ENCODE measurements around the gene TMIGD2. TPM values are rescaled to one million over a fixed set of nuclear protein-coding genes. Genes with fewer than 3 reads are reported as not detected.
"Not testable (repeated sequence)": the region's sequence is repeated elsewhere in the genome, so short reads cannot be mapped to it uniquely, and the experiment has no call there.

The TMIGD2 gene
- total RNA-seq, 6 experiments from 2014 or later, result not detected

- TF ChIP-seq CTCF (IDR thresholded peaks at IDR 0.05), result no peak
- H3K9me3 Mint-ChIP-seq, result peaks cover 4% of the 10 kb centered on the region; the same call in 1 of the 2 replicates
- peaks cover 18% of the 10 kb centered on the region for H3K4me1 Mint-ChIP-seq (ENCODE audit: low read depth)
- H3K27me3 Mint-ChIP-seq (ENCODE audit: insufficient read depth), result peaks cover 4% of the 10 kb centered on the region
- H3K36me3 Mint-ChIP-seq (ENCODE audit: low read depth), result no peaks in the 10 kb centered on the region
- H3K27ac Mint-ChIP-seq, result peak within 1 kb of the TSS; percentile 67
- peak within 1 kb of the TSS; percentile 85 for H3K4me3 Mint-ChIP-seq
- no peak for DNase-seq
Observed at GRCh38 chr19:4338441-4339355, 36.5 kb upstream of the TMIGD2 start, which contains the start of gene STAP2. STAP2 (minus strand) TSS chr19:4338827; CDS start chr19:4338753, 74 bp downstream.

- Mint-ChIP-seq H3K4me3 (peak overlapping the region; percentile 85), H3K36me3 (ENCODE audit: low read depth) (no peaks in the 10 kb centered on the region), H3K27me3 (ENCODE audit: insufficient read depth) (peaks cover 4% of the 10 kb centered on the region), H3K9me3 (peaks cover 4% of the 10 kb centered on the region; the same call in 1 of the 2 replicates), H3K4me1 (ENCODE audit: low read depth) (peaks cover 18% of the 10 kb centered on the region), H3K27ac (peak overlapping the region; percentile 67)
- no peak for DNase-seq
- TF ChIP-seq CTCF (IDR thresholded peaks at IDR 0.05), result no peak
Observed at GRCh38 chr19:4337906-4338440, 35.8 kb upstream of the TMIGD2 start.

- H3K4me3 Mint-ChIP-seq, result no peak overlapping the region
- H3K36me3 Mint-ChIP-seq (ENCODE audit: low read depth), result no peaks in the 10 kb centered on the region
- no peak for DNase-seq
- no peak overlapping the region; the same call in 1 of the 2 replicates for H3K27ac Mint-ChIP-seq
- TF ChIP-seq CTCF (IDR thresholded peaks at IDR 0.05), result no peak
- peaks cover 10% of the 10 kb centered on the region for H3K4me1 Mint-ChIP-seq (ENCODE audit: low read depth)
- H3K9me3 Mint-ChIP-seq, result peaks cover 4% of the 10 kb centered on the region; the same call in 1 of the 2 replicates
- peaks cover 4% of the 10 kb centered on the region for H3K27me3 Mint-ChIP-seq (ENCODE audit: insufficient read depth)
Observed at GRCh38 chr19:4334929-4335570, 32.9 kb upstream of the TMIGD2 start.

- no peak for TF ChIP-seq CTCF (IDR thresholded peaks at IDR 0.05)
- no peaks in the 10 kb centered on the region for H3K36me3 Mint-ChIP-seq (ENCODE audit: low read depth)
- H3K27ac Mint-ChIP-seq, result no peak overlapping the region
- peaks cover 1% of the 10 kb centered on the region; the same call in 1 of the 2 replicates for H3K9me3 Mint-ChIP-seq
- DNase-seq, result no peak
- H3K4me3 Mint-ChIP-seq, result no peak overlapping the region
- H3K4me1 Mint-ChIP-seq (ENCODE audit: low read depth), result no peaks in the 10 kb centered on the region
- peaks cover 4% of the 10 kb centered on the region for H3K27me3 Mint-ChIP-seq (ENCODE audit: insufficient read depth)
Observed at GRCh38 chr19:4329858-4330257, 27.7 kb upstream of the TMIGD2 start.

- not testable (repeated sequence) for H3K4me1 Mint-ChIP-seq (ENCODE audit: low read depth); H3K27me3 Mint-ChIP-seq (ENCODE audit: insufficient read depth); H3K36me3 Mint-ChIP-seq (ENCODE audit: low read depth); H3K9me3 Mint-ChIP-seq; DNase-seq
- Mint-ChIP-seq H3K4me3 (peak overlapping the region; percentile 85), H3K27ac (peak overlapping the region; percentile 62)
Observed at GRCh38 chr19:4328991-4329681, 26.9 kb upstream of the TMIGD2 start.
